Gastroesophageal sphincter (tissue), 4 donors: Measurements from ENCODE around the gene GPAT3. TPM values are rescaled to one million over a fixed set of nuclear protein-coding genes. Genes with fewer than 3 reads are reported as not detected.
"Not testable (repeated sequence)": the region's sequence is repeated elsewhere in the genome, so short reads cannot be mapped to it uniquely, and the experiment has no call there.

Source experiments
- ATAC-seq: fragments of 150-250 bp; one replicate; pipeline ENCODE4 v1.9.1; 2016; ENCODE audit warnings: mild to moderate bottlenecking, moderate library complexity
- H3K27ac ChIP-seq, 4 donors: fragments of 200-600 bp; sonication (generic) in 3 of 4; 1 replicate in 3 of 4; 2 replicates in 1 of 4; pipeline ENCODE4 v1.5.1; 2016 to 2019
- H3K27me3 ChIP-seq: fragments of 200-600 bp; sonication (generic); one replicate; pipeline ENCODE4 v1.5.1; 2019
- H3K36me3 ChIP-seq, 2 donors: fragments of 200-600 bp; sonication (generic); one replicate each; pipeline ENCODE4 v1.5.1; 2019; ENCODE audit warnings: control low read depth in 1 of 2
- H3K4me1 ChIP-seq, 3 donors: fragments of 200-600 bp; sonication (generic); 1 replicate in 2 of 3; 2 replicates in 1 of 3; pipeline ENCODE4 v1.5.1; 2016 to 2019; ENCODE audit warnings: control low read depth in 2 of 3
- H3K4me3 ChIP-seq, 2 donors: fragments of 200-600 bp; sonication (generic); one replicate each; pipeline ENCODE4 v1.5.1; 2019; ENCODE audit warnings: mild to moderate bottlenecking in 1 of 2, moderate library complexity in 1 of 2
- H3K9me3 ChIP-seq, 3 donors: fragments of 200-600 bp; sonication (generic); one replicate each; pipeline ENCODE4 v1.5.1; 2017 to 2019; ENCODE audit warnings: control low read depth in 2 of 3
- CTCF ChIP-seq, 4 experiments: fragments of 200-600 bp in 2 of 4; fragments of 450-650 bp in 2 of 4; sonication (generic) in 1 of 4; IDR thresholded peaks; one replicate each; pipeline ENCODE4 v1.5.1; 2017 to 2019; ENCODE audit warnings: antibody characterized with exemption in 4 of 4, mild to moderate bottlenecking in 2 of 4, moderate library complexity in 2 of 4
- EP300 ChIP-seq: sonication (generic); formaldehyde crosslinking; IDR thresholded peaks from one replicate; pipeline ENCODE4 v1.6.1; 2017; ENCODE audit warnings: antibody characterized with exemption, mild to moderate bottlenecking
- POLR2A ChIP-seq, 2 donors: fragments of 450-650 bp; IDR thresholded peaks; one replicate each; pipeline ENCODE4 v1.6.1; 2017; ENCODE audit warnings: antibody characterized with exemption in 2 of 2, mild to moderate bottlenecking in 2 of 2, moderate library complexity in 1 of 2
- POLR2AphosphoS5 ChIP-seq: sonication (generic); formaldehyde crosslinking; IDR thresholded peaks from one replicate; pipeline ENCODE4 v1.6.1; 2017; ENCODE audit warnings: antibody characterized with exemption
- WGBS, 2 donors: methylation state at CpG; one replicate each; pipeline ENCODE4 v1.1.5; 2018; ENCODE audit warnings: low coverage in 1 of 2; 5-methylcytosine and 5-hydroxymethylcytosine counted together
- total RNA-seq, 4 donors: library from RNA; depleted of rRNA; stranded (reverse); fragments of >200 nt; gene quantifications; one replicate each; pipeline ENCODE4 v1.1.0, GENCODE V29; 2016

GPAT3 gene
- total RNA-seq, 4 donors from 2014 or later, result 1.7 to 6.6 (median 4.9) TPM

DNA sequence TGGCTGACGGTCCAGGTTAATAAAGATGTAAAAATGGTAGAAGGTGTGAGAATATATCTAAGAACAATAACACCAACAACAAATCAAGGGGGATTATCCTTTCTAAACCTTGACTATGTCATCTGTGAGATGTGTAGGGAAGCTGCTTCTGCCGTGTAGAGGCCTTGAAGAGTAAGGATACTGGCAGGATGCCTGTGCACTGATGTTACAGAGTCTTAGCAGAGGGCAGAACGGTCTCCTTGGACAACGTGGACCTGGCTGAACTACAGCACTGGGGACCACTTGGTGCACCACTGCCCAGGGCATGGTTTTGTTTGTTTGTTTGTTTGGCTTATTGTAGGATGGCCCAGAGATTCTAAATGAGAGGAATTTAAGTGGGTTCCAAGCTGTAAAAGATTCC lies 33.5 kb downstream of the GPAT3 start:
- Histone ChIP-seq H3K27ac (no peak overlapping the region), H3K9me3 (no peaks in the 10 kb centered on the region), H3K27me3 (no peaks in the 10 kb centered on the region), H3K4me3 (no peak overlapping the region), H3K4me1 (no peaks in the 10 kb centered on the region), H3K36me3 (no peaks in the 10 kb centered on the region)
- no peak for TF ChIP-seq POLR2AphosphoS5
- TF ChIP-seq POLR2A (IDR thresholded peaks at IDR 0.05), result no peak
- TF ChIP-seq EP300, result no peak
- no peak for TF ChIP-seq CTCF (IDR thresholded peaks at IDR 0.05)
- no peak for ATAC-seq
- WGBS, 2 donors, result 73 to 80% methylated on average over 1 to 2 of the region's 4 CpGs

DNA sequence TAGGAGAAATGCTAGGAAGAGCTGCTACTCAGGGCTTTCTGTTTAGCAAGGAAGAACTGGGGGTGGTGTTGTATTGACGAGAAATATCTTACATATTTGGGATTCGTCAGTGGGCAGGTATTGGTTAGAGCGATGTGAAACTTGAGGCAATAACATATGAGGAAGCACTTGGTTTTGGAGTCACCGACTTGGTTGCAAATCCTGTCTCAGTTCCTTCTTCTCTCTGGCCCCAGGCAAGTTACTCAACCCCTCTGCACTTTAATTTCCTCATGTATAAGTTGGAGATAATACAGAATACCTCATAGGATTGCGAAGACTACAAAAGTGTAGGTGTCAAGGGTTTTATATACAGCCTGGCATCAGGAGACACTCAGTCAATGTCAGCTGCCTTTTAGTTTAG lies 34.1 kb downstream of the GPAT3 start:
- 82% methylated on average over 5 of the region's 5 CpGs for WGBS, 2 donors
- H3K27ac ChIP-seq, result no peak overlapping the region
- no peaks in the 10 kb centered on the region for H3K9me3 ChIP-seq
- no peak overlapping the region for H3K4me3 ChIP-seq
- no peaks in the 10 kb centered on the region for H3K4me1 ChIP-seq
- TF ChIP-seq CTCF (IDR thresholded peaks at IDR 0.05), result no peak
- no peak for TF ChIP-seq POLR2A (IDR thresholded peaks at IDR 0.05)
- TF ChIP-seq POLR2AphosphoS5, result no peak
- H3K27me3 ChIP-seq, result no peaks in the 10 kb centered on the region
- no peaks in the 10 kb centered on the region for H3K36me3 ChIP-seq
- peak; percentile 50 for ATAC-seq

- 61 to 88% methylated on average over 3 of the region's 3 CpGs for WGBS, 2 donors
- H3K9me3 ChIP-seq, result no peaks in the 10 kb centered on the region
- no peak for TF ChIP-seq POLR2AphosphoS5
- no peak for TF ChIP-seq POLR2A (IDR thresholded peaks at IDR 0.05)
- no peak for TF ChIP-seq CTCF (IDR thresholded peaks at IDR 0.05)
- no peak for TF ChIP-seq EP300
- no peak overlapping the region for H3K27ac ChIP-seq
- H3K4me3 ChIP-seq, result no peak overlapping the region
- H3K36me3 ChIP-seq, result no peaks in the 10 kb centered on the region
- H3K4me1 ChIP-seq, result no peaks in the 10 kb centered on the region
- no peak for ATAC-seq
- H3K27me3 ChIP-seq, result no peaks in the 10 kb centered on the region
Observed at GRCh38 chr4:83572848-83573247, 36.9 kb downstream of the GPAT3 start.

DNA sequence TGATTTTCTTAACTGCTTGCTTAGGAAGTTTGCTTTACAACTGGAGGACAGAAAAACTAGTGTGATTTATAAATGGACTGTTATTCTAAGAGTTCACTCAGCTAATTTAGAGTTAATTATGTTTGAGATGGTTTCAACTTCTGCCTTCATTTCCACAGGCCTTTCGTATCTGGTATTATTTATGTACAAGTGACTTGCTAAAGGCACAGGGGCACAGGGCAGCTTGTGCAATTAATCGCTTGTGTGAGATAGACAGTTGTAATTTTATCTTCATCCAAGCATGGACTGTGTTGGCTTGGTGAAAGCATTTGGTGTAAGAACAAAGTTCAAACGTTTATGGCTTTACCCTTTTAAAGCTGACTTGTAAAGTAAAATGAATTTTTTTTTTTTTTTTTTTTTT lies 38.3 kb downstream of the GPAT3 start:
- Histone ChIP-seq H3K4me1 (no peaks in the 10 kb centered on the region), H3K36me3 (no peaks in the 10 kb centered on the region), H3K9me3 (no peaks in the 10 kb centered on the region), H3K27me3 (no peaks in the 10 kb centered on the region), H3K4me3 (no peak overlapping the region), H3K27ac (no peak overlapping the region)
- TF ChIP-seq POLR2AphosphoS5 (no peak), POLR2A (IDR thresholded peaks at IDR 0.05) (no peak), CTCF (IDR thresholded peaks at IDR 0.05) (no peak), EP300 (no peak)
- ATAC-seq, result no peak
- WGBS, 2 donors, result 46 to 51% methylated on average over 3 of the region's 3 CpGs

GRCh38 chr4:83576237-83576636 lies 40.3 kb downstream of the GPAT3 start:
- not testable (repeated sequence) for ATAC-seq, H3K9me3 ChIP-seq, H3K27me3 ChIP-seq, H3K36me3 ChIP-seq, H3K27ac ChIP-seq, H3K4me3 ChIP-seq, H3K4me1 ChIP-seq
- 97 to 100% methylated on average over 1 to 3 of the region's 3 CpGs for WGBS, 2 donors
